ENCODE data around the gene ZFP3. TPM values are rescaled to one million over a fixed set of nuclear protein-coding genes. Genes with fewer than 3 reads are reported as not detected.
A peak's percentile ranks its signal among the peaks of the same experiment; 100 is the strongest.

ZFP3 gene
- total RNA-seq, 2 donors from 2014 or later, result 7.2 to 7.4 TPM

- Histone ChIP-seq H3K4me1 (peaks cover 0 to 2% of the 10 kb centered on the region in 2 donors), H3K27ac (no peak overlapping the region), H3K4me3 (no peak overlapping the region), H3K36me3 (no peaks in the 10 kb centered on the region), H3K27me3 (no peaks in the 10 kb centered on the region), H3K9me3 (no peaks in the 10 kb centered on the region)
- TF ChIP-seq CTCF (IDR thresholded peaks at IDR 0.05), result no peak
- DNase-seq (ENCODE audit: low spot score), result no peak
Measured at GRCh38 chr17:5044630-5045029, 33.6 kb upstream of the ZFP3 start.

GRCh38 chr17:5045496-5045895, 32.8 kb upstream of the ZFP3 start:
- Histone ChIP-seq H3K4me3 (no peak overlapping the region), H3K27ac (no peak overlapping the region), H3K27me3 (no peaks in the 10 kb centered on the region), H3K36me3 (no peaks in the 10 kb centered on the region), H3K9me3 (no peaks in the 10 kb centered on the region), H3K4me1 (peaks cover 0 to 4% of the 10 kb centered on the region in 2 donors)
- TF ChIP-seq CTCF (IDR thresholded peaks at IDR 0.05), result no peak
- no peak for DNase-seq (ENCODE audit: low spot score)

- Histone ChIP-seq H3K27me3 (no peaks in the 10 kb centered on the region), H3K36me3 (no peaks in the 10 kb centered on the region), H3K4me3 (no peak overlapping the region), H3K9me3 (no peaks in the 10 kb centered on the region), H3K4me1 (peaks cover 0 to 4% of the 10 kb centered on the region in 2 donors), H3K27ac (no peak overlapping the region)
- TF ChIP-seq CTCF (IDR thresholded peaks at IDR 0.05), result no peak
- no peak for DNase-seq (ENCODE audit: low spot score)
Measured at GRCh38 chr17:5047446-5047845, 30.8 kb upstream of the ZFP3 start.

GRCh38 chr17:5049314-5049841, 28.9 kb upstream of the ZFP3 start:
- DNase-seq (ENCODE audit: low spot score), result no peak
- no peak overlapping the region for H3K4me3 ChIP-seq
- peaks cover 0 to 4% of the 10 kb centered on the region in 2 donors for H3K4me1 ChIP-seq
- TF ChIP-seq CTCF (IDR thresholded peaks at IDR 0.05), result no peak
- peak overlapping the region; percentile 9 to 57 for H3K27ac ChIP-seq
- no peaks in the 10 kb centered on the region for H3K27me3 ChIP-seq
- no peaks in the 10 kb centered on the region for H3K9me3 ChIP-seq
- H3K36me3 ChIP-seq, result no peaks in the 10 kb centered on the region

- no peaks in the 10 kb centered on the region for H3K9me3 ChIP-seq
- no peak for DNase-seq (ENCODE audit: low spot score)
- no peaks in the 10 kb centered on the region for H3K27me3 ChIP-seq
- no peaks in the 10 kb centered on the region for H3K36me3 ChIP-seq
- no peak for TF ChIP-seq CTCF (IDR thresholded peaks at IDR 0.05)
- H3K4me1 ChIP-seq, result peaks cover 0 to 4% of the 10 kb centered on the region in 2 donors
- no peak overlapping the region for H3K4me3 ChIP-seq
- no peak overlapping the region for H3K27ac ChIP-seq
Measured at GRCh38 chr17:5050278-5050677, 28.0 kb upstream of the ZFP3 start.

GRCh38 chr17:5055543-5055942, 22.7 kb upstream of the ZFP3 start:
- Histone ChIP-seq H3K27ac (no peak overlapping the region), H3K27me3 (no peaks in the 10 kb centered on the region), H3K9me3 (no peaks in the 10 kb centered on the region), H3K4me3 (no peak overlapping the region), H3K4me1 (no peaks in the 10 kb centered on the region), H3K36me3 (no peaks in the 10 kb centered on the region)
- no peak for TF ChIP-seq CTCF (IDR thresholded peaks at IDR 0.05)
- DNase-seq (ENCODE audit: low spot score), result no peak
